Right lobe of liver (tissue), 6 donors: ENCODE data around the gene NABP2. TPM values are rescaled to one million over a fixed set of nuclear protein-coding genes. Genes with fewer than 3 reads are reported as not detected.
A peak's percentile ranks its signal among the peaks of the same experiment; 100 is the strongest.

ENCODE experiments used
- ATAC-seq, 4 donors: fragments of 200-7000 bp; cut with Tn5 transposase; one replicate each; pipeline ENCODE4 v1.9.1; 2020; ENCODE audit warnings: mild to moderate bottlenecking in 4 of 4, moderate library complexity in 4 of 4
- DNase-seq, 3 donors: peaks; one replicate each; pipeline ENCODE4 v3.0.0-alpha.2; 2020
- H3K27ac ChIP-seq, 3 donors: fragments of 200-600 bp; one replicate each; pipeline ENCODE4 v1.8.0; 2022
- H3K27me3 ChIP-seq, 2 donors: fragments of 200-600 bp; one replicate each; pipeline ENCODE4 v1.8.0; 2022
- H3K36me3 ChIP-seq, 4 donors: fragments of 200-600 bp; sonication (generic) in 1 of 4; one replicate each; pipeline versions ENCODE4 v1.5.1 to v1.8.0; 2017 to 2022; ENCODE audit warnings: control low read depth in 1 of 4
- H3K4me1 ChIP-seq, 4 donors: fragments of 200-600 bp; sonication (generic) in 1 of 4; one replicate each; pipeline versions ENCODE4 v1.5.1 to v1.8.0; 2017 to 2022; ENCODE audit warnings: control low read depth in 1 of 4
- H3K4me3 ChIP-seq, 3 donors: fragments of 200-600 bp; one replicate each; pipeline ENCODE4 v1.8.0; 2022
- H3K9me3 ChIP-seq, 4 donors: fragments of 200-600 bp; sonication (generic) in 1 of 4; one replicate each; pipeline versions ENCODE4 v1.5.1 to v1.8.0; 2017 to 2022; ENCODE audit warnings: control low read depth in 1 of 4
- CTCF ChIP-seq, 4 donors: fragments of 200-600 bp in 3 of 4; fragments of 450-650 bp in 1 of 4; IDR thresholded peaks; one replicate each; pipeline versions ENCODE4 v1.5.1 to v1.8.0; 2016 to 2022; ENCODE audit warnings: antibody characterized with exemption in 4 of 4, mild to moderate bottlenecking in 2 of 4
- POLR2A ChIP-seq: fragments of 450-650 bp; IDR thresholded peaks from one replicate; pipeline ENCODE4 v1.6.1; 2017; ENCODE audit warnings: antibody characterized with exemption, mild to moderate bottlenecking
- WGBS: methylation state at CpG from one replicate; pipeline ENCODE4 v1.1.6; 2018; ENCODE audit warnings: low coverage, low lambda C conversion rate; ENCODE audit not compliant: insufficient coverage; ENCODE audit errors: missing lambda C conversion rate; 5-methylcytosine and 5-hydroxymethylcytosine counted together
- intact Hi-C, 2 donors: fragments of 100-400 bp; cut with DNase I; formaldehyde crosslinking; loops; one replicate each; pipeline versions ENCODE4 v1.11.2 to v1.14.1; 2022
- total RNA-seq, 6 experiments: library from RNA; depleted of rRNA in 2 of 6; stranded (reverse); fragments of >200 nt in 2 of 6; fragmentation: NEBNext Ultra II Directional in 3 of 6; extraction: Animal tissue kit (Norgen Biotek cat#: 25700) in 3 of 6; gene quantifications; one replicate each; pipeline versions ENCODE4 v1.1.0 to v1.2.4, GENCODE V29; 2016 to 2023
- donor health status: DM: no; HTN: yes; CAD: no.
- donor health status: DM: no; HTN: no; CAD: no.
- donor health status: DM: no; HTN: no; CAD: no.
- donor health status: DM: no; HTN: yes; CAD: no.
- donor health status: DM: no; HTN: yes; CAD: no.

The NABP2 gene
- total RNA-seq, 6 experiments from 2014 or later: 10.3 to 24.3 (median 14.8) TPM

DNA sequence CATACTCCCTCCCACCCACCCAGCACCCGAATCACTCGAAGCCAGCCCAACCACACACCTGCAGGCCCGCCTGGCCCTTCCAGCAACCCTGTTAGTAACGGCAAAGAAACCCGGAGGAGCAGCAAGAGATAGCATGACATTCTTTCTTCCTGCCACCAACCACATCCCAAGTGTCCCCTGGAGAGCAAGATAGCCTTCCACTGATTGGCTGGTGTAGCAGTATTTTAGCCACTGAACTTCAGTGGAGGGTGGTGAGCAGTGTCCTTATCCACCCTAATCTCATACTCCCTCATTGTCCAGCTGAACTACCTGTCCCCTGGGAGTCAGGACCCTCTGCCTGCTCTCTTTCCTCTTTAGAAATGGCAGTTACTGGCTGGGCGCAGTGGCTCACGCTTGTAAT lies 4.9 kb downstream of the NABP2 start:
- no peaks in the 10 kb centered on the region for H3K9me3 ChIP-seq
- H3K4me3 ChIP-seq: no peak overlapping the region
- intact Hi-C loops: no loop called here
- H3K27me3 ChIP-seq: no peaks in the 10 kb centered on the region
- H3K27ac ChIP-seq: no peak overlapping the region
- DNase-seq: no peak
- H3K4me1 ChIP-seq: peaks cover 0 to 12% (median 5%) of the 10 kb centered on the region in 4 donors
- TF ChIP-seq CTCF (IDR thresholded peaks at IDR 0.05): no peak
- no peak for TF ChIP-seq POLR2A
- 82% methylated on average over 6 of the region's 7 CpGs for WGBS
- no peak for ATAC-seq
- H3K36me3 ChIP-seq: no peaks in the 10 kb centered on the region

DNA sequence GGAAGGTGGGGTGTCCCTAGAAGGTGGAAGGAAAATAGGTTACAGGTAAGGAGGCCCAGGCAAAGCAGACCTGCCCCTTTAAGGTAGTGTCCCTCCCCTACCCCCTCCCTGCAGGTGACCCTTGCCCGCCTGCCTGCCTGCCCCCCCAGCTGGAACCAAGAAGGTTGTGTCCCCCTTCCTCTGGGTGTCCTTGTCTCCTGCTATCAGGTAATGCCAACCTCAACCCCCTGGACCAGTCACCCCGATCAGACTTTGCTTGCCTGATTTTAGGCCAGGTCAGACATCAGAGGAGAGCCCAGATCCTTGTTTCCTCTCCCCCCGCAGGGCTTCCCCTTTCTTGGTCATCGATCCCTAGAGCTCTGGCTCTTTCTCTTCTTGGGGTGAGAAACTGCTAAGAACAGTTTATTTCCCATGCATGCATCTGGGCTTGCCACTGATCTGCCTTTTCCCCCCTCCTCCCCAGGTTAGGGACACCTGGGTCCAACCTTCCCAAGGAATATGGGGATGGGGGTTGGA lies 5.8 kb downstream of the NABP2 start, which contains the start of gene SLC39A5:
Gene SLC39A5, plus strand, starts transcription at position 136 of the 516 bp plus-strand sequence. CDS start 1,224 bp downstream, outside the sequence.
- 19% methylated on average over 4 of the region's 4 CpGs for WGBS
- DNase-seq (peak in 1 of 3 donors; percentile 75), ATAC-seq (peak in 3 of 4 donors; percentile 44 to 57 (median 46))
- no peak for TF ChIP-seq POLR2A
- TF ChIP-seq CTCF (IDR thresholded peaks at IDR 0.05): no peak
- intact Hi-C loops: no loop called here
- Histone ChIP-seq H3K4me1 (peaks cover 0 to 12% (median 4%) of the 10 kb centered on the region in 4 donors), H3K9me3 (no peaks in the 10 kb centered on the region), H3K4me3 (peak within 1 kb of the TSS; percentile 26 to 60 (median 57)), H3K27me3 (no peaks in the 10 kb centered on the region), H3K27ac (peak within 1 kb of the TSS in 2 of 3 donors; percentile 74 to 75), H3K36me3 (no peaks in the 10 kb centered on the region)

- WGBS: 26% methylated on average over 5 of the region's 8 CpGs
- no peaks in the 10 kb centered on the region for H3K27me3 ChIP-seq
- intact Hi-C loops: no loop called here
- peak overlapping the region; percentile 26 to 60 (median 57) for H3K4me3 ChIP-seq
- DNase-seq: peak; percentile 69 to 90 (median 76)
- no peak for TF ChIP-seq CTCF (IDR thresholded peaks at IDR 0.05)
- TF ChIP-seq POLR2A: no peak
- H3K36me3 ChIP-seq: peaks cover 0 to 5% (median 0%) of the 10 kb centered on the region in 4 donors
- ATAC-seq: peak; percentile 95 to 98 (median 96)
- no peaks in the 10 kb centered on the region for H3K9me3 ChIP-seq
- H3K4me1 ChIP-seq: peaks cover 0 to 12% (median 4%) of the 10 kb centered on the region in 4 donors
- peak overlapping the region in 2 of 3 donors; percentile 74 to 75 for H3K27ac ChIP-seq
Observed at GRCh38 chr12:56230432-56231183, 6.5 kb downstream of the NABP2 start.

DNA sequence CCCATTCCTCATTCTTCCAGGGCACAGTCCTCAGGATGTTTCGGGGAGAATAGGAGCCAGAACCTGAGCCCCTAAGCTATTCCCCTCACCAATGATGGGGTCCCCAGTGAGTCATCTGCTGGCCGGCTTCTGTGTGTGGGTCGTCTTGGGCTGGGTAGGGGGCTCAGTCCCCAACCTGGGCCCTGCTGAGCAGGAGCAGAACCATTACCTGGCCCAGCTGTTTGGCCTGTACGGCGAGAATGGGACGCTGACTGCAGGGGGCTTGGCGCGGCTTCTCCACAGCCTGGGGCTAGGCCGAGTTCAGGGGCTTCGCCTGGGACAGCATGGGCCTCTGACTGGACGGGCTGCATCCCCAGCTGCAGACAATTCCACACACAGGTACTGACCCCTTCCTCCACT lies 7.0 kb downstream of the NABP2 start:
- no peak for DNase-seq
- Histone ChIP-seq H3K27ac (peak overlapping the region in 1 of 3 donors; percentile 74), H3K36me3 (peaks cover 0 to 6% (median 2%) of the 10 kb centered on the region in 4 donors), H3K9me3 (no peaks in the 10 kb centered on the region), H3K4me1 (peaks cover 0 to 12% (median 4%) of the 10 kb centered on the region in 4 donors), H3K4me3 (peak overlapping the region; percentile 26 to 60 (median 57)), H3K27me3 (no peaks in the 10 kb centered on the region)
- 23% methylated on average over 3 of the region's 11 CpGs for WGBS
- intact Hi-C loops: no loop called here
- no peak for TF ChIP-seq CTCF (IDR thresholded peaks at IDR 0.05)
- TF ChIP-seq POLR2A: no peak
- ATAC-seq: peak in 1 of 4 donors; percentile 3
